Karpas-422 (cell line): Measurements from ENCODE around the gene ELAVL1. TPM values are rescaled to one million over a fixed set of nuclear protein-coding genes. Genes with fewer than 3 reads are reported as not detected.

ENCODE experiments used
- DNase-seq: peaks from one replicate; pipeline ENCODE4 v3.0.0-alpha.2; 2015
- H2AFZ ChIP-seq: fragments of 200-600 bp; sonication (generic); 2 replicates; pipeline ENCODE4 v1.6.1; 2014; ENCODE audit warnings: antibody characterized with exemption, low read length, mixed read lengths
- H3K27ac ChIP-seq: fragments of 200-600 bp; sonication (generic); 2 replicates; pipeline ENCODE4 v1.5.1; 2014; ENCODE audit warnings: mild to moderate bottlenecking, low read length, moderate library complexity
- H3K27me3 ChIP-seq: fragments of 200-600 bp; sonication (generic); 2 replicates; pipeline ENCODE4 v1.6.1; 2014; ENCODE audit warnings: low read length, mixed read lengths
- H3K36me3 ChIP-seq: fragments of 200-600 bp; sonication (generic); 2 replicates; pipeline ENCODE4 v1.6.1; 2014; ENCODE audit warnings: low read length, mixed read lengths; ENCODE audit not compliant: insufficient read depth
- H3K4me1 ChIP-seq: fragments of 200-600 bp; sonication (generic); 2 replicates; pipeline ENCODE4 v1.6.1; 2014; ENCODE audit warnings: mild to moderate bottlenecking, low read length, mixed read lengths
- H3K4me2 ChIP-seq: fragments of 200-600 bp; sonication (generic); 2 replicates; pipeline ENCODE4 v1.6.1; 2014; ENCODE audit warnings: low read length, low read depth, mild to moderate bottlenecking; ENCODE audit not compliant: poor library complexity, severe bottlenecking
- H3K4me3 ChIP-seq: fragments of 200-600 bp; sonication (generic); 2 replicates; pipeline ENCODE4 v1.5.1; 2014; ENCODE audit warnings: mild to moderate bottlenecking, antibody characterized with exemption, low read length, mixed read lengths
- H3K79me2 ChIP-seq: fragments of 200-600 bp; sonication (generic); 2 replicates; pipeline ENCODE4 v1.6.1; 2014; ENCODE audit warnings: mild to moderate bottlenecking, low read length, mixed read lengths
- H3K9ac ChIP-seq: fragments of 200-600 bp; sonication (generic); 2 replicates; pipeline ENCODE4 v1.6.0; 2014; ENCODE audit warnings: low read length
- H3K9me2 ChIP-seq: fragments of 200-600 bp; sonication (generic), shearing (Covaris generic); replicated peaks from 2 replicates; pipeline ENCODE4 v1.6.0; 2014; ENCODE audit warnings: mild to moderate bottlenecking, low read length, moderate library complexity; ENCODE audit not compliant: insufficient read depth
- H3K9me3 ChIP-seq: fragments of 300-700, 200-600 bp; sonication (generic); 2 replicates; pipeline ENCODE4 v1.6.1; 2014; ENCODE audit warnings: low read length, mixed read lengths
- H4K20me1 ChIP-seq: fragments of 200-600 bp; sonication (generic); 2 replicates; pipeline ENCODE4 v1.6.1; 2014; ENCODE audit warnings: mild to moderate bottlenecking, antibody characterized with exemption, low read length, low read depth; ENCODE audit not compliant: insufficient read depth
- total RNA-seq: library from RNA; depleted of rRNA; stranded (reverse); fragments of >200 nt; shearing (Covaris generic); gene quantifications from 2 replicates; pipeline ENCODE4 v1.2.3, GENCODE V29; 2014; ENCODE audit warnings: low replicate concordance

Gene ELAVL1
- total RNA-seq, 1 experiment from 2014 or later: 50.0 TPM

DNA sequence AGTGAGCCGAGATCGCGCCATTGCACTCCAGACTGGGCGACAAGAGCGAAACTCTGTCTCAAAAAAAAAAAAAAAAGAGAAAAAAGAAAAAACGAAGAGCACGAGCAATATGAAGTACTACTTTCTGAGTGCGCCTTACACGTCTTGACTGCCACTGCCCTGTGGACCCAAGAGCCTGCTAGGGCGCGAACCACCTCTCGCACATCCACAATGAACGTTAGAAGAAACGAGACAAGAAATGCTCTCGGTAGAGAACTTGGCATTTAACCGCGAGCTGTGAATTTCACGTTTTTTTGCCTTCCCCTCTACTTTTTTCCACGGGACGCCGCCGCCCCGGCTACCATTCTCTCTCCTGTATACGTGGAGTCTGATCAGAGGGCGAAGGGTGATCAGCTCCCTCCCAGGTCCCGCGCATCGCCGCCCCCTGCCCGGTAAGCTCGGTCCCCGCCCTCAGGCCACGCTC is 62.4 kb downstream of the ELAVL1 start:
- no peak for DNase-seq
- H3K9me3 ChIP-seq: no peaks in the 10 kb centered on the region
- peak overlapping the region; percentile 93 for H3K9ac ChIP-seq
- peak overlapping the region; percentile 52; the same call in 1 of the 2 replicates for H3K27ac ChIP-seq
- H3K27me3 ChIP-seq: no peaks in the 10 kb centered on the region
- H3K79me2 ChIP-seq: peaks cover 46% of the 10 kb centered on the region
- peaks cover 25% of the 10 kb centered on the region for H3K4me1 ChIP-seq
- H4K20me1 ChIP-seq: no peaks in the 10 kb centered on the region; the same call in 1 of the 2 replicates
- peaks cover 6% of the 10 kb centered on the region; the same call in 1 of the 2 replicates for H3K36me3 ChIP-seq
- peak overlapping the region; percentile 88 for H3K4me3 ChIP-seq
- H2AFZ ChIP-seq: no peak overlapping the region; the same call in 1 of the 2 replicates
- peak overlapping the region; percentile 68 for H3K4me2 ChIP-seq
- no peaks in the 10 kb centered on the region for H3K9me2 ChIP-seq

DNA sequence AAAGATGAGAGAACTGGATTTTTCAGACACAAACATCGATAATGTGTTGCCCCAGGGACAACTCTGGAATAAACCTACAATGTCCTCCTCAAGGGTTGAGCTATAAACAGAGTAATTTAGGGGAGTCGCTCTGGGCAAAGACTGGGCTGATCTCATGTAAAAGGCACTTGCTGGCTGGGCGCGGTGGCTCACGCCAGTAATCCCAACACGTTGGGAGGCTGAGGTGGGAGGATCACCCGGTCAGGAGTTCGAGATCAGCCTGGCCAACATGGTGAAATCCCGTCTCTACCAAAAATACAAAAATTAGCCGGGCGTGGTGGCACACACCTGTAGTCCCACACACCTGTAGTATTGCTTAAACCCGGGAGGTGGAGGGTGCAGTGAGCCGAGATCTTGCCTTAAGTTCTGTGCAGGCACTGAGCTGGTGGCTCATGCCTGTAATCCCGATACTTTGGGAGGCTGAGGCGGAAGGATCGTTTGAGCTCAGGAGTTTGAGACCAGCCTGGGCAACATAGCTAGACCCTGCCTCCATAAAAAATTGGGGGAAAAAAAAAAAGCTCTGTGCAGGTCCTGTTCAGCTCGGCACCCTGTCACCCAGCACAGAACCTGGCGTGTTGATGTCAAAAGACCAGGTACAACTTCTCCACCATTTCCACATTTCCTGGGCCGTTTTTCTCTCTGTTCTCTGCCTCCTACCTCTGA is 63.4 kb downstream of the ELAVL1 start:
- Histone ChIP-seq H3K27ac (no peak overlapping the region), H4K20me1 (peaks cover 3% of the 10 kb centered on the region; the same call in 1 of the 2 replicates), H3K9me3 (no peaks in the 10 kb centered on the region), H3K4me3 (peak overlapping the region; percentile 88), H3K79me2 (peaks cover 46% of the 10 kb centered on the region), H3K9me2 (no peaks in the 10 kb centered on the region), H3K27me3 (no peaks in the 10 kb centered on the region), H2AFZ (no peak overlapping the region), H3K36me3 (peaks cover 8% of the 10 kb centered on the region; the same call in 1 of the 2 replicates), H3K4me2 (peak overlapping the region; percentile 68), H3K4me1 (peaks cover 23% of the 10 kb centered on the region), H3K9ac (peak overlapping the region; percentile 93)
- DNase-seq: no peak

DNA sequence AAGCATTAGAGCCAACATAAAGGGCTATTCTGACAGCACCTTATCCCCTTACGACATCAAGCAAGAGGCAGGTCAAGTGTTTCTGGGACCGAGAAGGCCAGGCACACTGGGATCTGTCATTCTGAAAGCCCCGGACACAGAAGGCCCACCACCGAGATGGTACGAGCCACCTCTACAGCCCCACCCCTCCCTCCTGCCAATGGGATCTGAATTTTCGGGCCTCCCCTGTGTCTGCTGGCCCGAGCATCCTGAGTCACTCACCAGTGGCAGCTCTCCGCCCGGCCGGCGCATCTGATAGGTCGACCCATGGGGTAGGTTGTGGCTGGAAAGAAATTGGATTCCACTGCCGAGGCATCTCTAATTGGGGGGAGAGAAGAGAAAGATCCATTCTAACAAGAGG is 64.6 kb downstream of the ELAVL1 start:
- Histone ChIP-seq H2AFZ (no peak overlapping the region), H3K9me3 (no peaks in the 10 kb centered on the region), H4K20me1 (peaks cover 3% of the 10 kb centered on the region; the same call in 1 of the 2 replicates), H3K4me3 (no peak overlapping the region), H3K27ac (no peak overlapping the region), H3K4me1 (peaks cover 23% of the 10 kb centered on the region), H3K9ac (no peak overlapping the region), H3K4me2 (no peak overlapping the region), H3K27me3 (no peaks in the 10 kb centered on the region), H3K36me3 (peaks cover 8% of the 10 kb centered on the region; the same call in 1 of the 2 replicates), H3K79me2 (peaks cover 46% of the 10 kb centered on the region), H3K9me2 (no peaks in the 10 kb centered on the region)
- DNase-seq: no peak

DNA sequence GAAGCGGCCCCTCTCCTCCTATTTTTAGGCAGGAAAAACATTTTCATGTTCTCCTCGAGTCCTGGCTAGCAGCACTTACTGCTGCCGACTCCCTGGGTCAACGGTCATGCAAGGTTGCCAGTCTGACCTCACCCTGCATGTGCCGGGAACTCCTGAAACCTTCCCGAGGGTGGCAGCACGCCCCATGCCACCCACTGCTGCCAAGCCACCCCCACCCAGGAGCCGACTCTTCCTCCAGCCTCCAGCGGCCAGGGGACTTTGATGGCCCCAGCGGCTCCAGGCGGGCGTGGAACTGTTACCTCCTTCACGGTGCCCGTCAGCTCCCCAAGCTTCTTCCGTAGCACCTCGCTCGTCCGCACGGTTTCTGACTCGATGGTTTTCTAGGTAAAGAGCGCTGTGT is 70.7 kb downstream of the ELAVL1 start:
- Histone ChIP-seq H3K9me3 (no peaks in the 10 kb centered on the region), H3K36me3 (peaks cover 4% of the 10 kb centered on the region; the same call in 1 of the 2 replicates)

DNA sequence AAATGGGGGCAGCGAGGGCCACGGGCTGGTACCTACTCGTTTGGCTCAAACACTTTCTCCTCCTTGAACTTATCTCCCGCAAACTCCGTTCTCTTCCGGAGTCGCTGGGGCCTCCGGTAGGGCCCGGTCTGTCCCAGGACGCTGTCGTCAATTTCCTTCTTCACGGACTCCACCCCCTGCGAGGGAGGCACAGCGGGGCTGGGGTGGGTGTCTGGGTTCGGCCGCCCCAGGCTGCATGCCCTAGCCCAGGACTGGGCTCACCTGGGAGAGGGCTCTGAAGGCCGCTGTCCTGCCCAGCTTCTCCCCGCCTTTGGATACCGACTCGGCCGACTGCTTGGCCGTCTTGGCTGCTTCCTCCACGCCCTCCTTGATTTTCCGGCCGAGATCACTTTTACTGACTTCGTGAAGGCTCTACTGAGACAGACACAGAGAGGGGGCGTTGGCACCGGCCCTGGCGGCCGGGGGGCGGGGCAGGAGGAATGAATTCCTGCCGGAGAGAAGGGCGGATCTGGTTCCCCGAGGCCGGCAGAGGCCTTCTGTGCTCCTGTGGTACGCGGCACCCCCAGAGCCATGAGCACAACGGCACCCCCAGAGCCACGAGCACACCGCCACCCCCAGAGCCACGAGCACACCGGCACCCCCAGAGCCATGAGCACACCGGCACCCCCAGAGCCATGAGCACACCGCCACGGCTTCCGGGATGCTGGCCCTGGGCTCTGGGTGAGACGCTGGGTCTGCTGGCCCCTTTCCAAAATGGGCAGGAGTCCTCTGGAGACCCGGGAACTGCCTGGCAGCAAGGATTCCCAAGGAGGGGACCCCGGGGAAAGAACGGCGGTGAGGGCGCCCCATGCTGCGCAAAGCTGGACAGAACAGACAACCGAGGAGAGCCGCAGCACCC is 71.4 kb downstream of the ELAVL1 start:
- Histone ChIP-seq H3K9ac (no peak overlapping the region), H3K9me2 (no peaks in the 10 kb centered on the region), H3K36me3 (peaks cover 4% of the 10 kb centered on the region; the same call in 1 of the 2 replicates), H3K4me2 (no peak overlapping the region), H2AFZ (no peak overlapping the region), H3K27ac (no peak overlapping the region), H4K20me1 (peaks cover 7% of the 10 kb centered on the region; the same call in 1 of the 2 replicates), H3K4me3 (no peak overlapping the region), H3K27me3 (no peaks in the 10 kb centered on the region), H3K4me1 (no peaks in the 10 kb centered on the region), H3K79me2 (0 out of 2 replicates have a peak, but pooled peaks cover 3% of the 10 kb centered on the region), H3K9me3 (no peaks in the 10 kb centered on the region)
- no peak for DNase-seq

More for the DNA sequence above, 70.7 kb downstream of the ELAVL1 start:
- no peaks in the 10 kb centered on the region for H3K27me3 ChIP-seq
- H3K4me2 ChIP-seq: no peak overlapping the region
- no peak overlapping the region for H2AFZ ChIP-seq
- no peak overlapping the region for H3K27ac ChIP-seq
- H3K9me2 ChIP-seq: no peaks in the 10 kb centered on the region
- H3K79me2 ChIP-seq: 0 out of 2 replicates have a peak, but pooled peaks cover 4% of the 10 kb centered on the region
- no peak overlapping the region for H3K9ac ChIP-seq
- 0 out of 2 replicates have a peak, but pooled peaks cover 6% of the 10 kb centered on the region for H4K20me1 ChIP-seq
- H3K4me1 ChIP-seq: no peaks in the 10 kb centered on the region
- no peak for DNase-seq
- no peak overlapping the region for H3K4me3 ChIP-seq

DNA sequence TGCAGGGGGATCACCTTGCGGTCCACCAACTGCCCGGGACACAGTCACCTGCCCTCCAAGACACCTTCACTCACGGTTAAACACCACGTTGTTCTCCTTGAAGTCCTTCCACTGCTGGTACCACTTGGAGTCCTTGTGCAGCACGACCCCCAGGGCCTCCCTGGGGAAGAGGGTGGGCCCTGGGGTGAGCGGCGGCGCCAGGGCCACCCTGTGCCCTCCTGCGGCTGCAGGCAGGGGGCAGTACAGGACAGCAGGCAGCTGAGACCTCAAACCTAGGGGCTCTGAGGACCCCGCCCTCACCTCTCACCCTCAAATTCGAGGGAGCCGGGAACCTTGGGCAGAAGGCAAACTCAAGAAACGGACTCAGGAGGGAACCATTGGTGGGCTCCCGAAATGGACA is 72.0 kb downstream of the ELAVL1 start:
- H3K79me2 ChIP-seq: no peaks in the 10 kb centered on the region
- H3K4me1 ChIP-seq: no peaks in the 10 kb centered on the region
- peaks cover 10% of the 10 kb centered on the region; the same call in 1 of the 2 replicates for H4K20me1 ChIP-seq
- H3K9me2 ChIP-seq: no peaks in the 10 kb centered on the region
- no peak overlapping the region for H2AFZ ChIP-seq
- no peak overlapping the region for H3K4me3 ChIP-seq
- no peak overlapping the region for H3K27ac ChIP-seq
- no peaks in the 10 kb centered on the region for H3K27me3 ChIP-seq
- peaks cover 4% of the 10 kb centered on the region; the same call in 1 of the 2 replicates for H3K36me3 ChIP-seq
- H3K9me3 ChIP-seq: no peaks in the 10 kb centered on the region
- DNase-seq: no peak
- no peak overlapping the region for H3K9ac ChIP-seq
- no peak overlapping the region for H3K4me2 ChIP-seq

DNA sequence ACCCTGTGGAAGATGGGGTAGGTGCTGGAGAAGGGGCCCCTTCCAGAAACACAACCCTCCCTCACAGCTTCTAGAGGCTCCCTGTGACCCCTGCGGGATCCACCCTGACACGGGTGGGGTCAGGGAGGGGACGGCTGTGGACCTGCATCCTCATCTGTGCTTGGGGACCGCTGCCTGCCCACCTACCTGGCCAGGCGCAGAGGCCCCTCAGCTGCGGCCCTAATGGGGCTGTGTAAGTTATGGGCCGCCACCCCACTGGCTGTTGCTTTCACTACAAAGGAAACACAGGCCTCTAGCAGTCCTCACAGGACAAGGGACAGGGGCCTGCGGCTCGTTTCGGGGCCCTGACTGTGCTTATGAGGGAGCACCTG is 72.5 kb downstream of the ELAVL1 start:
- H3K36me3 ChIP-seq: peaks cover 2% of the 10 kb centered on the region; the same call in 1 of the 2 replicates
- no peaks in the 10 kb centered on the region for H3K9me3 ChIP-seq
- H3K79me2 ChIP-seq: no peaks in the 10 kb centered on the region
- no peak for DNase-seq
- H3K9me2 ChIP-seq: no peaks in the 10 kb centered on the region
- H3K4me3 ChIP-seq: no peak overlapping the region
- no peak overlapping the region for H3K27ac ChIP-seq
- peaks cover 10% of the 10 kb centered on the region; the same call in 1 of the 2 replicates for H4K20me1 ChIP-seq
- H3K4me2 ChIP-seq: no peak overlapping the region
- no peaks in the 10 kb centered on the region for H3K4me1 ChIP-seq
- no peak overlapping the region for H3K9ac ChIP-seq
- H3K27me3 ChIP-seq: no peaks in the 10 kb centered on the region
- no peak overlapping the region for H2AFZ ChIP-seq
